SK-N-SH treated with all-trans-retinoic acid at 6 μM for 48 hours (cell line): ENCODE data around the gene SLC2A8.

ENCODE experiments used
- ATAC-seq: fragments of 200-7000 bp; cut with Tn5 transposase; 3 replicates; pipeline ENCODE4 v1.9.1; 2020; ENCODE audit warnings: mild to moderate bottlenecking, moderate library complexity
- ARNTL ChIP-seq: fragments of 450-650 bp; formaldehyde crosslinking; IDR thresholded peaks from 2 replicates; pipeline ENCODE4 v1.5.0; 2020; ENCODE audit warnings: low read depth, mild to moderate bottlenecking, moderate library complexity, borderline replicate concordance
- BACH2 ChIP-seq: fragments of 250-450 bp; sonication (Bioruptor Pico); IDR thresholded peaks from 2 replicates; pipeline ENCODE4 v1.9.0; 2021; ENCODE audit warnings: mild to moderate bottlenecking, borderline replicate concordance
- CREB5 ChIP-seq: fragments of 250-450 bp; sonication (Bioruptor Pico); IDR thresholded peaks from 2 replicates; pipeline ENCODE4 v1.5.1; 2020; ENCODE audit warnings: low read depth, mild to moderate bottlenecking, moderate library complexity
- CSDC2 ChIP-seq: fragments of 250-450 bp; sonication (Bioruptor Pico); IDR thresholded peaks from 2 replicates; pipeline ENCODE4 v1.5.0; 2020; ENCODE audit warnings: mild to moderate bottlenecking, moderate library complexity
- ESRRG ChIP-seq: fragments of 250-450 bp; sonication (Bioruptor Pico); IDR thresholded peaks from 2 replicates; pipeline ENCODE4 v1.6.1; 2021; ENCODE audit warnings: mild to moderate bottlenecking
- GLIS3 ChIP-seq: fragments of 250-450 bp; sonication (Bioruptor Pico); IDR thresholded peaks from 2 replicates; pipeline ENCODE4 v1.5.0; 2020; ENCODE audit warnings: mild to moderate bottlenecking, moderate library complexity
- ISL1 ChIP-seq: fragments of 250-450 bp; sonication (Bioruptor Pico); IDR thresholded peaks from 2 replicates; pipeline ENCODE4 v2.1.2; 2022; ENCODE audit warnings: mild to moderate bottlenecking, moderate library complexity
- OSR1 ChIP-seq: fragments of 250-450 bp; sonication (Bioruptor Pico); IDR thresholded peaks from 2 replicates; pipeline ENCODE4 v1.8.0; 2022; ENCODE audit warnings: moderate library complexity, mild to moderate bottlenecking, inconsistent platforms
- POU6F1 ChIP-seq: fragments of 250-450 bp; sonication (Bioruptor Pico); IDR thresholded peaks from 2 replicates; pipeline ENCODE4 v1.8.0; 2021; ENCODE audit warnings: low read depth, mild to moderate bottlenecking, moderate library complexity, borderline replicate concordance
- RARB ChIP-seq: fragments of 250-450 bp; sonication (Bioruptor Pico); IDR thresholded peaks from 2 replicates; pipeline ENCODE4 v1.8.0; 2021; ENCODE audit warnings: mild to moderate bottlenecking, moderate library complexity
- SNAI2 ChIP-seq: fragments of 250-450 bp; sonication (Bioruptor Pico); IDR thresholded peaks from 2 replicates; pipeline ENCODE4 v1.5.0; 2020; ENCODE audit warnings: mild to moderate bottlenecking, moderate library complexity
- TCF4 ChIP-seq: fragments of 250-450 bp; sonication (Bioruptor Pico); IDR thresholded peaks from 2 replicates; pipeline ENCODE4 v1.8.0; 2021; ENCODE audit warnings: mild to moderate bottlenecking, moderate library complexity, borderline replicate concordance
- TSHZ2 ChIP-seq: fragments of 250-450 bp; sonication (Bioruptor Pico); IDR thresholded peaks from 2 replicates; pipeline ENCODE4 v1.5.0; 2020; ENCODE audit warnings: mild to moderate bottlenecking, moderate library complexity
- ZC3H10 ChIP-seq: fragments of 250-450 bp; sonication (Bioruptor Pico); IDR thresholded peaks from 2 replicates; pipeline ENCODE4 v1.5.1; 2021; ENCODE audit warnings: mild to moderate bottlenecking, moderate library complexity
- ZFP3 ChIP-seq: fragments of 250-450 bp; sonication (Bioruptor Pico); IDR thresholded peaks from 2 replicates; pipeline ENCODE4 v1.5.0; 2020; ENCODE audit warnings: mild to moderate bottlenecking, moderate library complexity
- ZNF565 ChIP-seq: fragments of 450-650 bp; formaldehyde crosslinking; conservative IDR thresholded peaks from 2 replicates; pipeline ENCODE4 v1.5.0; 2020; ENCODE audit warnings: low read depth, mild to moderate bottlenecking, moderate library complexity
- ZNF70 ChIP-seq: fragments of 450-650 bp; formaldehyde crosslinking; IDR thresholded peaks from 2 replicates; pipeline ENCODE4 v1.5.0; 2020; ENCODE audit warnings: mild to moderate bottlenecking, moderate library complexity
- ZNF8 ChIP-seq: fragments of 450-650 bp; formaldehyde crosslinking; IDR thresholded peaks from 2 replicates; pipeline ENCODE4 v1.5.0; 2020; ENCODE audit warnings: mild to moderate bottlenecking, moderate library complexity

SLC2A8 gene

GRCh38 chr9:127423476-127423933 is 26.5 kb downstream of the SLC2A8 start:
- ATAC-seq = peak; percentile 54
- TF ChIP-seq ESRRG (CRISPR knock-in tag) (no peak), ZNF565 (no peak), ARNTL (CRISPR knock-in tag) (no peak)

GRCh38 chr9:127423934-127424675 is 27.1 kb downstream of the SLC2A8 start, which contains the start of gene ZNF79:
ZNF79 (plus strand) TSS chr9:127424382; CDS start chr9:127424788, 406 bp downstream.
- peak; percentile 92 for ATAC-seq
- TF ChIP-seq ZNF8 (peak; percentile 64), ZFP3 (CRISPR knock-in tag) (0 out of 2 replicates have a peak, but pooled peaks have one; percentile 17), OSR1 (CRISPR knock-in tag) (no peak), TSHZ2 (CRISPR knock-in tag) (0 out of 2 replicates have a peak, but pooled peaks have one; percentile 34), SNAI2 (CRISPR knock-in tag) (no peak)

GRCh38 chr9:127424676-127424999 is 27.7 kb downstream of the SLC2A8 start:
- ATAC-seq = peak; percentile 48
- TF ChIP-seq ZC3H10 (CRISPR knock-in tag) (no peak), ZNF8 (no peak), TCF4 (no peak), TSHZ2 (CRISPR knock-in tag) (no peak), ISL1 (CRISPR knock-in tag) (no peak), ZNF565 (no peak), BACH2 (CRISPR knock-in tag) (no peak)

- TF ChIP-seq TCF4 (no peak), ESRRG (CRISPR knock-in tag) (no peak), GLIS3 (CRISPR knock-in tag) (no peak), ZNF70 (CRISPR knock-in tag) (no peak), RARB (no peak), POU6F1 (CRISPR knock-in tag) (no peak), OSR1 (CRISPR knock-in tag) (no peak), BACH2 (CRISPR knock-in tag) (no peak), ZNF565 (no peak), ZC3H10 (CRISPR knock-in tag) (no peak), CSDC2 (CRISPR knock-in tag) (no peak)
- ATAC-seq = no peak
These were observed 29.8 kb downstream of the SLC2A8 start for GRCh38 chr9:127426756-127427155.

- no peak for ATAC-seq
- TF ChIP-seq POU6F1 (CRISPR knock-in tag) (no peak), CREB5 (CRISPR knock-in tag) (no peak), ZFP3 (CRISPR knock-in tag) (no peak), ESRRG (CRISPR knock-in tag) (no peak), ARNTL (CRISPR knock-in tag) (no peak), ISL1 (CRISPR knock-in tag) (no peak)
These were observed 31.4 kb downstream of the SLC2A8 start for GRCh38 chr9:127428348-127428747.
